ENCODE results near the gene GALNT18. TPM values are rescaled to one million over a fixed set of nuclear protein-coding genes. Genes with fewer than 3 reads are reported as not detected.

Gene GALNT18
- total RNA-seq, 2 experiments from 2014 or later = not detected

DNA sequence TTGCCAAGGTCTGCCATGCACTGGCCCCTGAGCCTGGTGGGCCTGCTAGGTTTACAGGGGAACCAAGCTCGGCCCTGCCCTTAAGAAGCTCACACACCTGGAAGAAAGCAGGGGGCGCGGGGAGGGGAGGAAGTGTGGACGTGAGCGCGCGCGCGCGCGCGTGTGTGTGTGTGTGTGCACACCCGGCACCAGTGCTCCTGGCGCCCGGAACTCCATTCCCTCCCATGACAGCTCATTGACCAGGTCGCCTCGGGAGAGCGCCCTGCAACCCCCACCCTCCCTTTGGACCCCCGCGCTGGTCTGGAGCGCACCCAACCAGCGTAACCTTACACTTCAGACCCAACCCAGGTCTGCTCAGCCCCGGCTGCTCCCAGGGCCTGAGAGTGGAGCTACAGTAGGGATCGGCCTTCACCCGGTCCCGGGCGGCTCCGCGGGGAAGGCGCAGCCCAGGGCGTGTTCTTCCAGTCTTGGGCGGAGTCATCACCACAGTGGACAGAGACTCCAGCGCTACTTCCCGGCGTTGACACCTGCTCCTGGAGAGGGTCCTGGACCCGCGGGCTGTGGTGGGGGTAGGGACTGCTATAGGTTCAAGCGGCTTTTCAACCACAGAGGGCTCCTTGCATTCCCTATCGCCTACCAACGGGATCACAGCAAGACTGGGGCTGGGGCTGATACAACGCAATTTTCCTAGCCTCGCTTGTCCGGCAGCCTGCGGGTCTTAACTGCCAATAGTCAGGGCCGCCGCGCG, 1.5 kb downstream of the GALNT18 start:
- Histone ChIP-seq H3K9me3 (ENCODE audit: low read length) (no peaks in the 10 kb centered on the region), H3K9me2 (ENCODE audit: insufficient read depth, low read length) (no peaks in the 10 kb centered on the region), H3K4me2 (ENCODE audit: low read length) (no peak overlapping the region), H4K20me1 (ENCODE audit: insufficient read depth, low read length) (no peaks in the 10 kb centered on the region), H2AFZ (ENCODE audit: low read length) (no peak overlapping the region), H3K4me1 (ENCODE audit: insufficient read depth, low read length, poor library complexity, severe bottlenecking) (no peaks in the 10 kb centered on the region), H3K36me3 (ENCODE audit: insufficient read depth, low read length) (no peaks in the 10 kb centered on the region), H3K27ac (ENCODE audit: low read depth, low read length, poor library complexity, severe bottlenecking) (no peak overlapping the region), H3K4me3 (ENCODE audit: low read depth, low read length, poor library complexity, severe bottlenecking) (no peak overlapping the region), H3K79me2 (ENCODE audit: insufficient read depth, low read depth, low read length) (no peaks in the 10 kb centered on the region)
- no peak for TF ChIP-seq EZH2phosphoT487 (IDR thresholded peaks at IDR 0.05; ENCODE audit: borderline replicate concordance, low read depth, low read length)
- TF ChIP-seq, protein P1, sequence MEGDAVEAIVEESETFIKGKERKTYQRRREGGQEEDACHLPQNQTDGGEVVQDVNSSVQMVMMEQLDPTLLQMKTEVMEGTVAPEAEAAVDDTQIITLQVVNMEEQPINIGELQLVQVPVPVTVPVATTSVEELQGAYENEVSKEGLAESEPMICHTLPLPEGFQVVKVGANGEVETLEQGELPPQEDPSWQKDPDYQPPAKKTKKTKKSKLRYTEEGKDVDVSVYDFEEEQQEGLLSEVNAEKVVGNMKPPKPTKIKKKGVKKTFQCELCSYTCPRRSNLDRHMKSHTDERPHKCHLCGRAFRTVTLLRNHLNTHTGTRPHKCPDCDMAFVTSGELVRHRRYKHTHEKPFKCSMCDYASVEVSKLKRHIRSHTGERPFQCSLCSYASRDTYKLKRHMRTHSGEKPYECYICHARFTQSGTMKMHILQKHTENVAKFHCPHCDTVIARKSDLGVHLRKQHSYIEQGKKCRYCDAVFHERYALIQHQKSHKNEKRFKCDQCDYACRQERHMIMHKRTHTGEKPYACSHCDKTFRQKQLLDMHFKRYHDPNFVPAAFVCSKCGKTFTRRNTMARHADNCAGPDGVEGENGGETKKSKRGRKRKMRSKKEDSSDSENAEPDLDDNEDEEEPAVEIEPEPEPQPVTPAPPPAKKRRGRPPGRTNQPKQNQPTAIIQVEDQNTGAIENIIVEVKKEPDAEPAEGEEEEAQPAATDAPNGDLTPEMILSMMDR (conservative IDR thresholded peaks at IDR 0.05; ENCODE audit: low read length) = no peak
- intact Hi-C loops (cut with micrococcal nuclease; ENCODE audit: unreplicated experiment) = no loop called here
- POLR2A ChIA-PET = no interaction called here
- BruUV-seq (replicated peaks) = no TSS peak
- DNase-seq (ENCODE audit: low spot score) = no peak
- CTCF ChIA-PET (ENCODE audit: unreplicated experiment) = no interaction called here

DNA sequence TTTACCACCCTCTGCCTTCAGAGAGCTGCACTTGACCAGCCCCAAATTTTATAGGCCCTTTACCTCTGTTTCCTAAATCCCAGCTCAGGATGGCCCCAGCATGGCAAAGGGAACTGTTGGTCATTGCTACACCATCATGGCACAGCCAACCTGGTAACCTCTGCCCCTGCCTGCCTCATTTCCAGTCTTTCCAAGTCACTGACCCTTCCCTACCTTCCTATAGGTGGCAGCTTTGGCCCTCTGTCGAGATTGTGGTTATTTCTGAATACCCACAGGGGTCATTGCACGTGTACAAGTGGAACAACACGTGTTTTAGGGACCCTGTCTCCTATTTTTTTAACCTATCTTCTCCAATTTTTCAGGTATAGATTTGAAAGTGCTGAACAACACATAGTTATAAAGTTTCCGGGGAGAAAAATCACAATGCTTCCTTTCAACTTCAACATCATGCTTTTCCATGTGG, 2.8 kb downstream of the GALNT18 start:
- H3K36me3 ChIP-seq (ENCODE audit: insufficient read depth, low read length) = no peaks in the 10 kb centered on the region
- TF ChIP-seq, protein P1 (conservative IDR thresholded peaks at IDR 0.05; ENCODE audit: low read length) = 0 out of 2 replicates have a peak, but pooled peaks have one; percentile 19
- TF ChIP-seq EZH2phosphoT487 (IDR thresholded peaks at IDR 0.05; ENCODE audit: borderline replicate concordance, low read depth, low read length) = no peak
- ChIA-PET CTCF (ENCODE audit: unreplicated experiment) (no interaction called here), POLR2A (no interaction called here)
- BruUV-seq (replicated peaks) = no TSS peak
- DNase-seq (ENCODE audit: low spot score) = no peak
- no peaks in the 10 kb centered on the region for H3K4me1 ChIP-seq (ENCODE audit: insufficient read depth, low read length, poor library complexity, severe bottlenecking)
- no peaks in the 10 kb centered on the region for H3K9me3 ChIP-seq (ENCODE audit: low read length)
- intact Hi-C loops (cut with micrococcal nuclease; ENCODE audit: unreplicated experiment) = no loop called here
- H2AFZ ChIP-seq (ENCODE audit: low read length) = no peak overlapping the region
- H4K20me1 ChIP-seq (ENCODE audit: insufficient read depth, low read length) = no peaks in the 10 kb centered on the region
- no peaks in the 10 kb centered on the region for H3K9me2 ChIP-seq (ENCODE audit: insufficient read depth, low read length)
- H3K79me2 ChIP-seq (ENCODE audit: insufficient read depth, low read depth, low read length) = no peaks in the 10 kb centered on the region
- no peak overlapping the region for H3K27ac ChIP-seq (ENCODE audit: low read depth, low read length, poor library complexity, severe bottlenecking)
- H3K4me2 ChIP-seq (ENCODE audit: low read length) = no peak overlapping the region
- H3K4me3 ChIP-seq (ENCODE audit: low read depth, low read length, poor library complexity, severe bottlenecking) = no peak overlapping the region

DNA sequence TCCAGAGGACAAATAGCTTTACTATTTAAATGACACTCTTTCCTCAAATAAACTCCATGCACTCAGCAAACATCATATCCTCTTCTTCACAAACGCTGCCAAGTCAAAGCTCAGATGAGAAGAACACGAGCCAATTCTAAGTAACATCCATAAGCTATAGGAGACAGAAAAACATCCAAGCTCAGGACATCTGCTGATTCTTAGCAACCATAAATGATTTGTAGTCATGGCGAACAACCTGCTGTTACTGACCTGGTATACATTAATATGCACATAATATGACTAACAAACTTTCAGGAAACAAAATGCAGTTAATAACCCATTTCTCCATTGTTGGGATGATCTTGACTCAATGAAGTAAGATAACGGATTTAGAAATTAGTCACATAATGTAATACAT, 6.7 kb downstream of the GALNT18 start:
- Histone ChIP-seq H3K9me3 (ENCODE audit: low read length) (no peaks in the 10 kb centered on the region), H3K4me1 (ENCODE audit: insufficient read depth, low read length, poor library complexity, severe bottlenecking) (no peaks in the 10 kb centered on the region), H3K27ac (ENCODE audit: low read depth, low read length, poor library complexity, severe bottlenecking) (no peak overlapping the region), H3K36me3 (ENCODE audit: insufficient read depth, low read length) (no peaks in the 10 kb centered on the region), H4K20me1 (ENCODE audit: insufficient read depth, low read length) (no peaks in the 10 kb centered on the region), H3K4me2 (ENCODE audit: low read length) (no peak overlapping the region), H3K9me2 (ENCODE audit: insufficient read depth, low read length) (no peaks in the 10 kb centered on the region), H3K79me2 (ENCODE audit: insufficient read depth, low read depth, low read length) (no peaks in the 10 kb centered on the region), H2AFZ (ENCODE audit: low read length) (no peak overlapping the region), H3K4me3 (ENCODE audit: low read depth, low read length, poor library complexity, severe bottlenecking) (no peak overlapping the region)
- DNase-seq (ENCODE audit: low spot score) = no peak
- ChIA-PET CTCF (ENCODE audit: unreplicated experiment) (no interaction called here), POLR2A (no interaction called here)
- TF ChIP-seq EZH2phosphoT487 (IDR thresholded peaks at IDR 0.05; ENCODE audit: borderline replicate concordance, low read depth, low read length) = no peak
- TF ChIP-seq, protein P1 (conservative IDR thresholded peaks at IDR 0.05; ENCODE audit: low read length) = no peak
- intact Hi-C loops (cut with micrococcal nuclease; ENCODE audit: unreplicated experiment) = no loop called here
- no TSS peak for BruUV-seq (replicated peaks)

Measured in OCI-LY7 (cell line).